NCI-H510A treated with DMSO at 0.1 percent for 48 hours (cell line): ENCODE results near the gene SMIM24.

ENCODE experiments used
- DNase-seq: peaks from one replicate; lab custom pipeline; 2025; lab: John Stamatoyannopoulos, UW

SMIM24 gene

GRCh38 chr19:3474010-3474409 lies 6.3 kb downstream of the SMIM24 start:
- no peak for DNase-seq

DNA sequence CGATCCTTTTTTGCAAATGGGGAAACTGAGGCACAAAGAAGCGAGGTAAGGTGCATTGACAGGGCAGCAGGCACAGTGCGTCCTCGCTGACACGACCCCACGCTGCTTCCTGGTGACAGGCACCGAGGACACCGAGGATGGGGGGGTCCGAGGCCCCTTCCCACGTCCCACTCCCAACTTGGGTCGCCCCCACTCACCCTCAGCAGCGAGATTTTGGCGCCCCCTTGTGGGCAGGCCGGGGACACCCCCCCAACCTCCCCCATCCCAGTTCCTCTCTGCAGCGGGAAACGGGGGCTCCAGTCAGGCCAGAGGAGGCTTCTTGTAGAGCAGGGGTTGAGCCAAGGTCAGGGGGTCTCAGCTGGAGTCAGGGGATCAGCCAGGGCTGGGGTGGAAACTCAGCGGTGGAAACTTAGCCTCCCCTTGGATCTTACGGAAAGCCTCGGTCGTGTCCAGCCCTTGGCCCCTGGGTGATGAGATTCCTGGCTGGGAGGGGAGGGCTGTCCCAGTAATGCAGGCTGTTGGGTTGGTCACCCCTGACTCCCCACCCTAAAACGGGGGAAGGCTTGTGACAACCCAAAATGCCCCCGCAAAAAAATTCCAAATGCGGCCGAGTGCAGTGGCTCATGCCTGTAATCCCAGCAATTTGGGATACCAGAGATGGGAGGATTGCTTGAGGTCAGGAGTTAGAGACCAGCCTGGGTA lies 8.2 kb downstream of the SMIM24 start:
- DNase-seq: no peak

DNA sequence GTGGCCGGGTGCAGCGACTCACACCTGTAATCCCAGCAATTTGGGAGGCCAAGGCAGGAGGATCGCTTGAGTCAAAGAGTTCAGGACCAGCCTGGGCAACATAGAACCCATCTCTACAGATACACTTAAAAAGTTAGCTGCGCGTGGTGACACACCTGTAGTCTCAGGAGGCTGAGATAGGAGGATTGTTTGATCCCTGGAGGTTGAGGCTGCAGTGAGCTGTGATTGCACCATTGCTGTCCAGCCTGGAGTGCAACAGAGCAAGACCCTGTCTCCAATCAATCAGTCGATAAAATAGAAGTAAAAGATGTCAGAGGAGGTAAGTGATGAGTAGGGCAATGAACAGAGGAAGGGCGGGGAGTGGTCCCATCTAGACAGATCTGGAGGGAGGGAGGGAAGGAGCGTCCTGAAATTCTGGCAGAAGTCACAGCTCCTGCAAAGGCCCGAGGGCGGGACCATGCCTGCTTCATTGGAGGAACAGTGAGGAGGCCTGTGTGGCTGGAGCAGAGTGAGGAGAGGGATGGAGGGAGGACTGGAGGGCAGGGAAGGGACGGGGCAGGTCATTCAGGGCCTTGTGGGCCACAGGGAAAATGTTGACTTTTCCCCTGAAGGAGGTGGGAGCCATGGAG lies 9.7 kb downstream of the SMIM24 start:
- DNase-seq: no peak

DNA sequence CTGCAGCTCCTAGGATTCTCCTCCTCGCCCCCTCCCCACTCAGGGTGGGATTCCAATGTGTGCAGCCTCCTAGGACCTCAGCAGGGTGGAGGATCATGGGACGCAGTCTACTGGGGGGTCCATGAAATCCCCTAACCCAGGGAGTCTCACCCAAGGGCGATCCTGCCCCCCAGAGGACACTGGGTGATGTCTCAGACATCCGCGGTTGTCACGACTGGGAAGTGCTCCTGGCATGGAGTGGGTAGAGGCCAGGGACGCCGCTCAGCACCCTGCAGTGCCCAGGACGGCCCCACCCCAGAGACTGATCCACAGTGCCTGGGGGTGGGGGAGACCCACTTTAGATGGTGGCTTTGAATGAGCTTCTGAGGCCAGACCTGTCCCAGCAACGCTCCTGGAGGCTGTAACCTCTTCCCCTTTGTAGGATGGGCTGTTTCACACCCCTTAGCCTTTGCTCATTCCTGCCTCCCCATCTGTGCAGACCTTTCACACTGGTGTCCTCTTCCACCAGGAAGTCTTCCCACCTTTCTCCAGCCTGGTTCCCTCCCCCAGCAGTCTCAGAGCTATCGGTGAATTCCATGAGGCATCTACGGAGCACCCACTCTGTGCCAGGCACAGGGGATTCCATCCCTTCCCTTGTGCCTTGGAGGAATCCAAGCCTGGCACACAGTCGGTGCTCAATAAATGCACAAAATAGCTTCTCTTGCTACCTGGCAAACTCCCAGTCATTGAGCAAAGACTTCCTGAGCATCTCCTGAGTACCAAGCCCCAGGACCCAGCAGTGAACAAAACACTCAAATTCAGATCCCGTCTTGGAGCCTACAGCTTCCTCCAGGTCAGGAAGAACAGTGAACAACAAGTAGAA lies 10.5 kb downstream of the SMIM24 start:
- DNase-seq: no peak

DNA sequence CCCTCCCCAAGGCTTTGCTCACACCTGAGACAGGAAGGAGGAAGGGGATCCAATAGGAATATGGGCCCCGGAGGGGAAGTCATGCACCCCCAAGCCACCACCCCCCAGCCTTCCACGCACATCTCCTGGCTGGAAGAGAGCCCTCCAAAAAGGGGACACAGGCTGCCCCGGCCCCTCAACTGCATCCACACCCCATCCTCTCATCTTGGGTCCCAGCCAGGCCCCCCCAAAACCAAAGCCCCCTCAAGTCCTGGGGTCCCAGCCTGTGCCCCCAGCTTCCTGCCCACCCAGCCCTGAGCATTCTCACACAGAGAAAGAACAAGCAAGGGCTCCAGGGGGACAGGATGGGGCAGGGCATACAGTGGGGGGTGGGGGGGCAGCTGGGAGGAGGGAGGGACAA lies 12.1 kb downstream of the SMIM24 start:
- no peak for DNase-seq

DNA sequence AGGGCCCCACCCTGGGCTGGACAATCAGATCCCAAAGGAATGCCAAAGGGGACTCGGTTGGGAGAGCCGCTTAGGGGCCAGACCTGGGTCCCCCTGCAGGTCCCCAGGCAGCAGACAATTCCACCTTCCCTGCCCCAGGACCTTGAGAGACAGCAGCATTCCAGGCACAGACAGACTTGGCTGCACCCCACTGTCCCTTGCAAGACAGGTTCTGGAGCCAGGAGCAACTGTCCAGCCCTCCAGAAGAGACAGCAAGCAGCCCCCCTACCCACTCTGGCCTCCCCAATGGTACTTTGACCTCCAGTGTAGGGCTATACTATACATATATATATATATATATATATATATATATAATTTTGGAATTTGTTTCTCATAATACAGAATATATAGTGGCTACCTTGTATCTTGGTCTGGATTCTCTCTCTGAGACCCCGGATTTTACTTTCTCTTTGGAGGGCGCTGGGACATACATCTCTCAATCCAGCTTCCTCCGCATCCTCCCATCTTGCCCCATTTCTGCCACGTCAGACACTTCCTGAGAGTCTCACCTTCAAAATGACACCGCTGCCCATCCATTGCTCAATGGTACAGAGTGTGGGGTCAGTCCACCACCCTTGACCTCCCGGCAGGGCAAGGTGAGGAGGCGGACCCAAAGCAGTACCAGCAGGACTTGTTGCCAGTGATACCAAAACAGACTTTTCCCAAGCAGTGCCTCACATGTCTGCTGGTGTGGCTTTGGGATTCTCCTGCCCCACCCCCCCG lies 12.7 kb downstream of the SMIM24 start:
- no peak for DNase-seq

DNA sequence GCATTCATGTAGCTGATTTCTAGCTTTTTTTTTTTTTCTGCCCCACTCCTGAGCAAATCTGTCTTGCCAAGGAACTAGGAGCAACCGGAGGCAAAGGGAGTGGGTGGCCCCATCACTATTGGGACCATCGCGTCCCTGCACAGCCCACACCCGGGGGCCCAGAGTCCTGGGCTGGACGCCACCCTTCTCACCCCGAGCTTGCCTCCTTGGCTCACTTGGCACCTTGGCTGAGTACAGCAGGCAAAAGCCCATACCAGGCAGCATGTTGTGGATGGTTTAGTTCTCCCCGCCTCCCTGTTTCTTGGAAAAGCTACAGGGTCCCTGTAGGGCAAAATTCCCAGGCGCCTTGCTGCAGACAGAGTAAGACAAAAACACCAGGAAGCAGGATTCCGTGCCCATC lies 13.7 kb downstream of the SMIM24 start:
- DNase-seq: no peak

GRCh38 chr19:3465552-3465951 lies 14.8 kb downstream of the SMIM24 start:
- DNase-seq: no peak

DNA sequence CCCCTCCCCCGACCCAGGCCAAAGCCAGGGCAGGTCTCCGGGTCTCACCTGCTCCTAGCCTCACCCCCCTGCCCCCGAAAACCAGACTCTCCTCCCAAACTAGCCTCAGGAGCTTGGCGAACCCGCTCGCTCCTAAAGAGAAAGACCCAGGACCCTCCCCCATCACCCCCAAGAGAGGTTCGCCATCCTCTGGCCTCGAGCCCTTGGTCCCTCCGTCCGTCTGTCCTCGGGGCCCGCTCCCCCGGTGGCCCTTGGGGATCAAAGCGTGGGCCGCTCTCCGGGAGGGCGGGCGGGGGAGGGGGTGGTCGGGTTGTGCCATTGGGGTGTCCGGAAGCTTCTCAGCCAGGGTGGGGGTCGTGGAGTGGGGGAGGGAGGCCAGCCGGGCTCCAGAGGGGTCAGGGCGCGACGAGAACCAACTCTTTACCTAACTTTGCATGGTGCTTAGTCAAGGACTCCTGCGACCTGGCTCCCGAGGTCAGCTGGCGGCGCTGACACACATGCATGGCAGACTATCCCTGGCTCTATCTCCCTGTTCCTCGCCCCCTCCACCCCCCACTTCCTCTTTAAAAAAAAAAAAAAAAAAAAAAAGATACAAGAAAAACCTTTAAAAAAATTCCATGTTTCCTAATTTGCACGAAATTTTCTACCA lies 15.6 kb downstream of the SMIM24 start:
- DNase-seq: no peak

DNA sequence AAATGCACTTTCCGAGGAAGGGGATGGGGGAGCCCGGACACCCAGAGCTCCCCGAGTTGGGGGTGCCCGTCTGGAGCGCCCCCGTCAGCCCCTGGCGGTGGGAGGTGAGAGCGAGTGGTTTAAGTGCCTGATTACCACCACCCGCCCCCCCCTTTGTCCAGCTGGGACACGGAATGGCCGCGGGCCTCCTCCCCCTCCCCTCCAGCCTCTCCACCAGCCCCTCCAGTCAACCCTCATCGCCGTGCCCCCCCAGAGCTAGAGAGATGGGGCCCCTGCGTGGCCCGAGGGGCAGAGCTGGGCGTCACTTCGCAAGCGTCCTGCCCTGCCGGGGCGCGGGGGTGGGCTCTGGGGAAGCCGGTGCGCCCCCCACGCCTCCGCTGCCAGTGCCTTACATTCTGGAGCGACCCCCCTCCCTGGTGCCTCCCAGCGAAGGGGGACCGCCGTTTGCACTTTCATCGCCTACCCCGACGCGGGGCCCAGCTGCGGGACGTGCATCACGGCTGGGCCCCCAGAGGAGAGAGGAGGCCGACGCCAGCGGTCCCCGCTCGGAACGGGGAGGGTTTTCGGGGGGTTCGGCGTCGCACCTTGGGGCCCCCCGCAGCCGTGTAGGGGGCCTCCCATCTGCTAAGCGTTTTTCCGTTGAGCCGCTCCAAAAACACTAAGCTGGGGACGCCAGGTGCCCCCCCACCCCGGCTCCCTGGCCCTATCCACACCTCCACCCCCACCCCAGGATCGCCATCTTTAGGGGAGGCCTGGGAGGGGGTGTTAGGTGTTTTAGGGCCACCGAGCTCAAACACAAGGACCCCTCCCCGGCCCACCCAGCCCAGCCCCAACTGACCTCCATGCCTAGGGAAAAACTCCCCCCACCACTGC lies 16.4 kb downstream of the SMIM24 start:
- no peak for DNase-seq

GRCh38 chr19:3462991-3463713 lies 17.2 kb downstream of the SMIM24 start:
- no peak for DNase-seq

DNA sequence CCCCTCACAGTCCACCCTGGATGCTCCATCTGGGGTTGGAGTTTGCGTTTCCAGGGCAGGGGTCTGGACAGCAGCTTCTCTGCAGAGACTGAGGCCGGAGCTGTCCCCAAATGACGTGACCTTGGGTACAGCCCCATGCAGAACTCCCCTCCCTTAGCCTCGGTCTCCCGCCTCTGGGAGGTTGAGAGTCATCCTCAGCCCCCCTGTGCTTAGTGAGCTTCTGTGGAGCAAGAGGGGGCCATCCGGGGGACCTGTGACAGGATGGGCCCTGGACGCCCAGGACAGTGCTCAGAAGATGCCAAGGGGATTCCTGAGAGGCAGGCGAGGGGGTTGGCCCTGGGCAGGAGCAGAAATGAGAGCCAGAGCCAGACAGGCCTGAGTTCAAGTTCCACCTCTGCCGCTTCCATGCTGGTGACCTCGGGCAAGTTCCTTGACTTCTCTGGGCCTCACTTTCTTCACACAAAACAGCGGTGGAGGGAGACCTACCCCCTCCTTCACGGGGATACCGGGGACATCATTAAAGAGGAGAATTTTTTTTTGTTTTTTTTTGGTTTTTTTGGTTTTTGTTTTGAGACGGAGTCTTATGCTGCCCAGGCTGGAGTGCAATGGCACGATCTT lies 20.3 kb downstream of the SMIM24 start:
- DNase-seq: no peak

GRCh38 chr19:3459089-3459881 lies 21.0 kb downstream of the SMIM24 start:
- no peak for DNase-seq

- no peak for DNase-seq
These were observed 21.9 kb downstream of the SMIM24 start for GRCh38 chr19:3458229-3459088.

DNA sequence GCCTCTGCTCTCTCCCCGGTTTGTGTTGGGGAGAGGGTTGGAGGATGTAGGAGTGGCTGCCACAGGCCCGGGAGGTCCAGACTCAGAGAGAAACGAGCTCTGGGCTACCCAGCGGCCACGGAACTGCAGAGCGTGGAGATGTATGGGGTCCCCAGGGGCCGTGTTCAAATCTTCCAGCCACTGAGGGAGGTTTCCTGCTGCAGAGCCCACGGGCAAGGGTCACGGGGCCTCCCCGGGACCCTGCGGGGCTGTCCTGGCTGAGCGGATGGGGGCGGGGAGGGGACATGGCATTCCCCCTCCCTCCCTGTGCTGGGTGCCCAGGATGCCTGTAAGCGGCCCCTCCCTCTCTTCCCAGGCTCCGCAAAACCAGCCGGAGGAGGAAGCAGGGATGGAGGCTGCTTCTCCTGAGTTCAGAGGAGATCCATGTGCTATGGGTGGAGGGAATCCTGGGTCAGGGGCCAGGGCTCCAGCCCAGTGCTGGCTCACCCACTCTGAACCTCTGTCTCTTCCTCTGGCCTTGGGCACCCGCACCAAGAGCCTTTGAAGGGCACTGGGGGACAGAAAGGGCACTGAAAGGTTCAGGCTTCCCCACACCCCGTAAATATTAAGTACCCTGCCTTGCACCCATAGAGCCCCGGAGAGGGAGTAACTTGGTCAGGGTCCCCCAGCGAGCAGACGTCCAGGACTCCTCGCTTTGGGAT lies 22.6 kb downstream of the SMIM24 start:
- no peak for DNase-seq

DNA sequence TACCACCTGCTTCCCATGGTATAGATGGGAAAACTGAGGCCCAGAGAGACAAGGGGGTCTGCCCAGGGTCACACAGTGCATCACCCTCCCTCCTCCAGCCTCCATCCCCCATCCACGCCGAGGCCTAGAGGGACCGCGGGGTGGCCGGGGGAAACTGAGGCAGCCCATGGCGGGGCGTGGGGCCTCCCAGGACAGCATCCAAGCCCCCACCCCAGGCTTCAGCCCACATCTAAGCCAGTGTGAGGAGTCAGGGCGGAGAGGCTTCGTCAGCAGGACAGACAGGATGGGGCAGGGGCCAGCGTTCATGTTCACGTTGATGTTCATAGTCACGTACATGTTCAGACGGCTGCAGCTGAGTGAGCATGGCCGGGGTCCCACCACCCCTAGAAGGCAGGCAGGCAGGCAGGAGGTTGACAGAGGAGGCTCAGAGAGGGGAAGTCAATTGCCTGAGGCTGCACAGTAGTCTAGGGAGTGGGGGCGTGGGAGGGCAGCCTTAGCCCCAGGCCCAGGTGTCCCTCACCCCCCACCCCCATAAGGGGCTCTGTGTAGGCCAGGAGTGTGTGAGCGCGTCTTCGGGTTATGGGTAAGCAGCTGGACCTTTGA lies 23.3 kb downstream of the SMIM24 start:
- DNase-seq: no peak
